Tracheal epithelial cell (primary cell): Measurements from ENCODE around the gene EQTN. TPM values are rescaled to one million over a fixed set of nuclear protein-coding genes. Genes with fewer than 3 reads are reported as not detected.

Experiments
- total RNA-seq: library from RNA; depleted of rRNA; stranded (reverse); fragments of >200 nt; gene quantifications from 2 replicates; pipeline ENCODE4 v1.2.1, GENCODE V29; 2014

EQTN gene
- total RNA-seq = not detected in 2 replicates

DNA sequence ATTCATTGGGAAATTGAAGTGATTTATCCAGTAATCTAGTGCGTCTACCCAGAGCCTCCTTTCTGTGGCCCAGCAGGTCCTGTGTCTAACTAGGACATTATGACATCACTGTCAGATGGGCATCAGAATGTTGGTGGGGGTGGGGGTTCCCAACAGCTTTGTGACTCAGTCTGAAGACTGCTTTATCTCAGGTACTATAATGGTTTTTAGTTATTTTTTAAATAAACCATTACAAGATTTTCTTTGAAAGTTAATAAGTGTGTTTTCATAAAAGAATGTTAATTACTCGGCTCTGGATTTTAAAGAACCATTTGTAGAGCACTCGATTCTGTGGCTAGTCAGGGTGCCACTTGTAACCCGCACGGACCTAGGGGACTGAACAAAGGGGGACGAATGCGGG lies at the start of gene EQTN:
Gene EQTN, minus strand, starts transcription at position 101 of the 400 bp plus-strand sequence. Its CDS starts 95 bp downstream, at position 6.

Other genes starting within 250 kb of the EQTN start
- gene TEK, start 187.9 kb downstream of the EQTN start, total RNA-seq = under 0.01 TPM in 2 replicates
- gene IFNK, start 227.1 kb upstream of the EQTN start, total RNA-seq = not detected in 2 replicates
- 0.85 and 1.4 TPM in 2 replicates for gene MOB3B, start 232.7 kb upstream of the EQTN start, total RNA-seq